HPDE6-E6E7 (cell line): ENCODE measurements around the gene RAB8B.

ENCODE experiments used
- DNase-seq: peaks from one replicate; pipeline ENCODE4 v3.0.0; 2011; ENCODE audit warnings: missing footprints; ENCODE audit errors: extremely low spot score

Gene RAB8B

GRCh38 chr15:63185206-63185605, 4.2 kb upstream of the RAB8B start:
- DNase-seq, result no peak

GRCh38 chr15:63186065-63186464, 3.3 kb upstream of the RAB8B start:
- peak; percentile 49 for DNase-seq

- no peak for DNase-seq
Measured at GRCh38 chr15:63187589-63188226, 1.7 kb upstream of the RAB8B start.

DNA sequence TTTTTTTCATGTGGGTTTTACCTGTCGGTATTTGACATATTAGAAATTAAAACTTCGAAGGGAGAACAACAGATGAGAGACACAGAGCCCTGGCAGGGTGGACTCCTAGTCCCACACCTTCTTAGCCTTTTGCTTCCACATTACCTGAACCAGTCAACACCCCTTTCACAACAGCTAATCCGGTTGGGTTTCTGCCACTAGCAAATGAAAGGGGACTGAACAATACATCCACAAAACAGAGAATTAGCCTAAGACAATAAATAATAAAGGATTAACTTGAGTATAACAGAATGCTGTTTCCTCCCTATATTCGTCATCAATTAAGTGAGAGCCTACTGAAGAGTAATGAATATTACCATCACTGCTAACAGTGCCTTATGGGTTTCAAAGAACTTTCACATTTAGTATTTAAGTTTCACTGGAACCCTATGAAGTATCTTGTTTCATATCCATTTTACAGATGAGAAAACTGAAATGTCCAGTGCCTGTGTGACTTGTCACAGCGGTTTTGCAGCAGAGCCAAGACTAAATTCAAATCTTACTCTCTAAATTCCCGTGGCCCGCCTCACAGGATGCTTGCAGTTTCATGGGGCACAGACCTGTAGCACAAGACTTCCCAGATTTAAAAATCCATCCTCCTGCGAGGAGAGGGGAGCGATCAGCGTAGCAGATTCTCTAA, 1.0 kb upstream of the RAB8B start:
- DNase-seq, result no peak

- no peak for DNase-seq
Measured at GRCh38 chr15:63189941-63190768, 749 bp downstream of the RAB8B start.

DNA sequence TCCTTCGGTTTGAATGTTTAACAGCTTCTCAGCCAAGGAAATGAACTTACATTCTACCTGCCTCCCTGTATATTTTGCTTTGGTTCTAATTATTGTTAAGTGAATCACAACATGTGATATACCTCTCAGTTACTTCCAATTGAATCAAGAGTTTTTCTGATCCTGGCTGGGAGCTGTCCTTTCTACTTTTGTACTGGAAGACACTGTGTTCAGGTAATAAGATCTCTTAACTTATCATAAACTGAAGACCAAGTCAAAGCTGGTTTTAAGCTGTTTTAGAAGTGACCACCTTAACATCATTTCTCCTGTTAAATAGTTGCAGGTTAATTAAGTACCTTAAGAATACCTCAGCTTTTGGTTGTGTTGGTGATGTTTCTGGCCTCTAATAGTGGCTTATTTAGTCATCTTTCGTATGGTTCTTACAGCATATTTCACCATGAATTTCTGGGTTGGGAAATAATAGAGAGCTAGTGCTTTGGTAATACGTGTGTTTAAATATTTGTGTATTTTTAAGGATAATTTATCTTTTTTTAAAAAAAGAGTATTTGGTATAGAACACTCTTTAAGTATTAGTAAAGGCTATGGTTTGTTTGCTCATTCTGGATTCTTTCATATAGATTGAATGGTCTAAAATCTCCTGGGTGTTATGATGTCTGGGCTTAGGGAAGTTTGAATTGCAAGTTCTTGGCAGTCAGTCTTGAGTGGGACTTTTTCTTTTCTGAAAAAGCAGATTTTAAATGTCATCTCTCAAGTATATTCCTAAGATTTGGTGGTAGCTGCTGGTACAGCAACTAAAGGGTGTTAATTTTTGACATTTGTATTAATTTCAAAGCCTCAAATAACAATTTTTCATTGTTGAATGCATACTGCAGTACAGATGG, 1.6 kb downstream of the RAB8B start:
- DNase-seq, result no peak

DNA sequence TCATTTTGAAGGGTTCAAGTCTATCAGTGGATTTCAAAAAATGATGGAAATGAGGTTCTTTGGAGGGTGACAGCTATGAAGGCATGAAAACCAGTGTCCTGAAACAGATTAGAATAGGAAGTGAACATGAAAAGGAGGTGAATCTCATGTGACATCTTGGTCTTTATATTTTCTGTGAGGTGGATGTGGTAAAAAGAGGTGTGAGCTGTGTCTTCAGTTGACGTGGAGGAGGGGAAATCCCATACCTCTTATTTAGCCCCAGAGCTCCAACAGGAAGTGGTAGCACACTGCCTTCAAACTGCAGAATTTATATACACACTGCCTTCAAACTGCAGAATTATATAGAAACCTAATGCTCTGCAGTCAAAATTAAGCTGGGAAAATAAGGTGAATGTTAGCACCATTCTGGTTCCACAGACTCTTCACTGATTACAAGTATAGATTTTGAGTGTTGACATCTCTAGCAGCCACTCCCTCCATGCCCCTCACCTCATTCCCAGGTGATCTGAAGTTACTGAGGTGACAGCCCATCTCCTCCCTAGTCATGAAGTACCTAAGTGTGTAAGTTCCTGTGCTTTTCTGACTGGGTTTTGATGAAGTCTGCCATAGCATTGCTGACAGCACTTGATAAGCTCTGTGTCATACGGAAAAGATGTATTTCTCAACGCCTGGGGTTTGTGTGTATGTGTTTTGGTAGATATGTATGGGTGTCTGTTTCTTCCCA, 2.7 kb downstream of the RAB8B start:
- no peak for DNase-seq

GRCh38 chr15:63192619-63193206, 3.3 kb downstream of the RAB8B start:
- DNase-seq, result no peak

GRCh38 chr15:63194302-63194701, 4.9 kb downstream of the RAB8B start:
- no peak for DNase-seq

DNA sequence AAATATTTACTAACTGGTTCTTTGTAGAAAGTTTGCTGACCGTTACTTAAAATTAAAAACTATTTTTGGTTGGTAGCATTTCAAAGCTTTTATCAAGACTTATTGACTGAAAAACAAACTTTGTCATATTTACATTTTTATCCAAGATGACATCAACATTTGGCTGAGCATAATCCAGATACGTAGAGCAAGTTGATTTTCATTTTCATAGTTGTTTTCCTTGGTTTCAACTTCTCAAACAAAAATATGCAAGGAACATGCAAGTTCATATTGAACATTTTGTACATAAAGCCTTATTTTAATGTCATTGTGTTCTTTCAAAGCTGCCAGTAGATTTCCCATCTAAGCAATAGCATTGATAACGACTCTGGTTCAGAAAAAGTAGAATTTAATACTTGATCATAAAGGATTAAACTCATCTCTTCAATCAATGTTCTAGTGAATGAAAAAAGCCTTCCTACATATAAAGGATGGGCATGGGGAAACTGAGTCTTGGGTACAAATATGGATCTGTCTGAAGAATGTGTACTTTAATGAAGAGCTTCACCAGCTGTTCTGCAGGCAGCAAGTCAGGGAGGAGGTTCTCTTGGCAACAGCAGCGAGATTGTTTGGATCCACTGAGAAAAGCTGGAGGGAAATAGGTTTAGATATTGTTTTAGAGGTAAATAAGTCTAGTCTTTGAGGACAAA, 5.6 kb downstream of the RAB8B start:
- DNase-seq, result no peak

DNA sequence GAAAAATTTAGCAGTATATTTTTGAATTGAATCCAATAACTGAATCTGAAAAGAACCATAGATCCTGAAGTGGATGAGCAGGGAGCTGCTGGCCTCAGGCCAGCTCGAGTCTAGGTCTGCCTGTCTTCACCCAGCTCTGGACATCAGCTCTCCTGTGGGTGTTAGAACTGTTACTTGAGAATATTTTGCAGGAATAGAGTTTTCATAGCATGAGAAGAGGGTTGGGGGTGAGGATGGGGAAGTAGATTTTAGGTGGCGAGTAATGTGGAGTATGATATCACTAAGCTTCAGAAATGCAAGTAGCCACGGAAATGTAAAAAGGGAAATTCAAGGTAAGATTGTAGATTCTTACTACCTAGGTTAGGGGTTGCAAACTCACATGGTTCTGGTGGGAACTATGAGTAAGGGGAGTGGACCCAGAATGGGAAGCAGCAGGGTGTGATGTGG, 6.2 kb downstream of the RAB8B start:
- no peak for DNase-seq

- no peak for DNase-seq
Measured at GRCh38 chr15:63196842-63197241, 7.4 kb downstream of the RAB8B start.

- no peak for DNase-seq
Measured at GRCh38 chr15:63197626-63198025, 8.2 kb downstream of the RAB8B start.

- no peak for DNase-seq
Measured at GRCh38 chr15:63198371-63199250, 9.2 kb downstream of the RAB8B start.

DNA sequence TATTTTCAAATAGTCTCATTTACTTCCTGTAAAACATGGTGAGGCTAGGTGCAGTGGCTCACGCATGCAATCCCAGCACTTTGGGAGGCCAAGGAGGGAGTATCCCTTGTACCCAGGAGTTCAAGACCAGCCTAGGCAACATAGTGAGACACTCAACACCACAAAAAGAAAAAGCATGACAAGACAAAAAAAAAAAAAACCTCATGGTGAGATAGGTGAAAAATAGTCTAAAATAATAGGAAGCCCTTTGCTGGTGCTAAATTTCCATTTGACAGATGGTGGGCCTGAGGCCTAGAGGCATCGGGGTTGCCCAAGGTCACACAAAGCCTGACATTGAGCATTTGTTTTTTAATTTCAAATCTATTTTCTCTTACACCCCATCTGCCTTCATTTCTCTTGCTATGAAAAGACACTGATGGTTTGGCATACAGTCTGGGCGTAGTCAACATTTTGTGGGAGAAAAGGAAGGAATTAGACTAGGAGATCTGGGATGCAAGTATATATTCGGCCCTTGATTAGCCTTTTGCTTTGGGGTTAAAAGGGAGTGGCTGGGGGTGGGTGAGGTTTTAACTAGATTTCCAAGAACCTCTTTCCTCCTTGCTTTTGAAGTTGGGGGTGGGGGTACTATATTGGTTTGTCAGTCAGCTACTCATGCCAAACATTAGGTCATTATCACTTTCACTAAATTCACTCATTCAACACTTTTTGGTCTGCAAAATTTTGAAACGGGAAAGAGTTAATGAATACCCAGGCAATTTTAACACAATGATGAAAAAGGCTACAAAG, 11.3 kb downstream of the RAB8B start:
- DNase-seq, result no peak

DNA sequence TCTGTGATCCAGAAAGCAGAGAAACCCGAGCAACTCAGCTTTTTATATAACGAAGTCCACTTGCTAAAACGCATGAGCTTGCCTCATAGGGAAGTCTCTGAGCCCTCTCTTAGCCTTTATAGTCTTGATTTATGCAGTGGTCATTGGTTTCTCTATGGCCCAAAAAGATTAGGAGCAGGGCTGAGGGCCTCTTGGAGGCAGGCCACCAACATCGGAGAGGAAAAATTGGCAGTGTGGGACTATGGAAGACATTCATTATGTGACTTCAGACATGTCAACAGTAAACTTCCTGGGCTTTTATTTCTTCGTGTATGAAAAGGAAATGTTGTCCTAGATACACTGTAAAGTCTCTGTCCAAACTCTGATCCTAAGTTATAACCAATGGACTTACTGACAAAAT, 13.5 kb downstream of the RAB8B start:
- DNase-seq, result no peak

DNA sequence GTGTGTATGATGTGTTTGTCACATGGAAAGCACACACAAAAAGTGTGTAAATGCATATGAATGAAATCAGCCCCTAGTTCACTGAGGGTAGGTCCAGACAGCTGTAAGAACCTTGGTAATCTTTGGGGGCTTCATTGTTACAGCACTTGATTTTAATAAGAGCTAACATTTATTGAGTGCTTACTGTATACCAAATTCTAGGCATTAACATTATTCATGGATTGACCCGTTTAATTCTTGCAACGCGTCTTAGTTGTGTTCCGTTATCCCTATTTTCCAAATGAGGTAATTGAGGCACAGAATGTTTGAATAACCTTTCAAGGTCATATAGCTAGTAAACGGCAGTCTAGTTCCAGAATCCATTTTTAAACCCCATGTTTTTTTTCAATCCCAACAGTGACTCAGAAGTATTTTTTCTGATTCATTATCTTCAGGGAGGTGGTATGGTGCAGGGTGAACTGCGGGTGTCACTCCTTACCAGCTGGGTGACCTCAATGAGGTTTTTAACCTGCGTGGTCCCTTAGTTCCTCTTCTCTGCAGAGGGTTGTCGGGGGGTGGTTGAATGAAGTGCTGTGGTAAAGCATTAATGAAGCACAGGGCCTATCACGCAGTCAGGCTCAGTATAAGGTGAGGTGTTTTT, 14.2 kb downstream of the RAB8B start:
- DNase-seq, result no peak

DNA sequence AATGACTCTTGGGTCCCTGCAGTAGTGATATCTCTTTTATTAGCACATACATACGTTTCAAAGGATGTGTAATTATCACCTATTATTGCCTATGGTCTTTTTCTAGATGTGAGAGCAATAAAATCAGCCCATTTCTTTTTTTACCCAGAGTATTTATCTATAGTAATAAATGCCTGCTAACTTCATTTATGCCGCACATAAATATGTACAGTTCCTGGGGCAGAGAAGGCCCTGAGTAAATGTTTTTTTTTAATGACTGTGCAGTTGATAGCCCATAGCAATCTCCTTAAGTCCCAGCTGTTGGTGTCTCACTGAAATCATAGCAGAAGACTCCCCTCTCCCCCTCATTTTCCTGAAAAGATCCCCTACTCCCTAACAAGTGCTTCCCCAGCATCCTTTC, 16.7 kb downstream of the RAB8B start:
- DNase-seq, result no peak
